Stomach smooth muscle (tissue), 2 donors: ENCODE measurements around the gene NACC2.
"Not testable (repeated sequence)": the region's sequence is repeated elsewhere in the genome, so short reads cannot be mapped to it uniquely, and the experiment has no call there.

Source experiments
- H3K27ac ChIP-seq: one replicate; pipeline ENCODE4 v1.7.0; 2013; ENCODE audit warnings: mild to moderate bottlenecking, low read length, inconsistent platforms
- H3K27me3 ChIP-seq, 2 donors: one replicate each; pipeline ENCODE4 v1.7.0; 2013; ENCODE audit warnings: low read length in 2 of 2; ENCODE audit not compliant: insufficient read depth in 2 of 2, control insufficient read depth in 1 of 2
- H3K36me3 ChIP-seq, 2 donors: one replicate each; pipeline ENCODE4 v1.7.0; 2013; ENCODE audit warnings: low read length in 2 of 2; ENCODE audit not compliant: control insufficient read depth in 2 of 2, insufficient read depth in 2 of 2
- H3K4me1 ChIP-seq: one replicate; pipeline ENCODE4 v1.7.0; 2013; ENCODE audit warnings: low read length; ENCODE audit not compliant: control insufficient read depth, insufficient read depth
- H3K4me3 ChIP-seq, 2 donors: one replicate each; pipeline ENCODE4 v1.7.0; 2013; ENCODE audit warnings: low read length in 2 of 2
- H3K9ac ChIP-seq, 2 donors: one replicate each; pipeline ENCODE4 v1.7.0; 2013; ENCODE audit warnings: low read length in 2 of 2, mild to moderate bottlenecking in 1 of 2
- H3K9me3 ChIP-seq, 2 donors: one replicate each; pipeline ENCODE4 v1.7.0; 2013; ENCODE audit warnings: low read length in 2 of 2; ENCODE audit not compliant: control insufficient read depth in 2 of 2
- donor health status: healthy.
- donor health status: Pancreatic carcinoma.

Gene NACC2

DNA sequence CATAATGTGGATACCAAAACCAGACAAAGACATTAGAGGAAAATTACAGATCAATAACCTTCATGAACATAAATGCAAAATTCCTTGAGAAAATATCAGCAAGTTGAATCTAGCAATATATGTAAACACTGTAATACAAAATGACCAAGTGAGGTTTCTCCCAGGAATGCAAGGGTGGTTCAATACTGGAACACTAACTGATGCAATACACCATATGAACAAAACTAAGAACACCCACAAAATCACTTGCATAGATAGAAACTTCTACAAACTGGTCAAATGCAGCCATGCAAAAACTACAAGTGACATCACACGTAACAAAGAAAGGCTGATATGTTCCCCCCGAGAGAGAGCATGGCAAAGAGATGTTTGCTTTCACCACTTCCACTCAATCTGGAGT is 55.6 kb downstream of the NACC2 start:
- H3K4me3 ChIP-seq, result no peak overlapping the region
- peaks cover 0 to 14% of the 10 kb centered on the region in 2 donors for H3K36me3 ChIP-seq
- peaks cover 4 to 11% of the 10 kb centered on the region in 2 donors for H3K9me3 ChIP-seq
- no peak overlapping the region for H3K9ac ChIP-seq
- H3K27me3 ChIP-seq, result no peaks in the 10 kb centered on the region
- no peaks in the 10 kb centered on the region for H3K4me1 ChIP-seq
- H3K27ac ChIP-seq, result no peak overlapping the region

- Histone ChIP-seq H3K4me3 (no peak overlapping the region), H3K27me3 (no peaks in the 10 kb centered on the region), H3K27ac (no peak overlapping the region), H3K9me3 (peaks cover 4 to 11% of the 10 kb centered on the region in 2 donors), H3K4me1 (peaks cover 8% of the 10 kb centered on the region), H3K9ac (no peak overlapping the region), H3K36me3 (peaks cover 0 to 6% of the 10 kb centered on the region in 2 donors)
Observed at GRCh38 chr9:136036848-136037247, 58.2 kb downstream of the NACC2 start.

- Histone ChIP-seq H3K27ac (no peak overlapping the region), H3K36me3 (peaks cover 0 to 6% of the 10 kb centered on the region in 2 donors), H3K4me1 (peaks cover 12% of the 10 kb centered on the region), H3K9me3 (peaks cover 4 to 11% of the 10 kb centered on the region in 2 donors), H3K4me3 (no peak overlapping the region), H3K9ac (no peak overlapping the region), H3K27me3 (no peaks in the 10 kb centered on the region)
Observed at GRCh38 chr9:136036050-136036449, 59.0 kb downstream of the NACC2 start.

- no peak overlapping the region for H3K27ac ChIP-seq
- H3K27me3 ChIP-seq, result no peaks in the 10 kb centered on the region
- H3K4me1 ChIP-seq, result peaks cover 16% of the 10 kb centered on the region
- peaks cover 0 to 3% of the 10 kb centered on the region in 2 donors for H3K9me3 ChIP-seq
- H3K9ac ChIP-seq, result no peak overlapping the region
- H3K4me3 ChIP-seq, result no peak overlapping the region
- no peaks in the 10 kb centered on the region for H3K36me3 ChIP-seq
Observed at GRCh38 chr9:136031741-136032730, 63.1 kb downstream of the NACC2 start.

- no peak overlapping the region for H3K27ac ChIP-seq
- H3K4me3 ChIP-seq, result no peak overlapping the region
- no peaks in the 10 kb centered on the region for H3K36me3 ChIP-seq
- no peaks in the 10 kb centered on the region for H3K9me3 ChIP-seq
- peaks cover 23% of the 10 kb centered on the region for H3K4me1 ChIP-seq
- H3K27me3 ChIP-seq, result no peaks in the 10 kb centered on the region
- H3K9ac ChIP-seq, result no peak overlapping the region
Observed at GRCh38 chr9:136031094-136031493, 64.0 kb downstream of the NACC2 start.

DNA sequence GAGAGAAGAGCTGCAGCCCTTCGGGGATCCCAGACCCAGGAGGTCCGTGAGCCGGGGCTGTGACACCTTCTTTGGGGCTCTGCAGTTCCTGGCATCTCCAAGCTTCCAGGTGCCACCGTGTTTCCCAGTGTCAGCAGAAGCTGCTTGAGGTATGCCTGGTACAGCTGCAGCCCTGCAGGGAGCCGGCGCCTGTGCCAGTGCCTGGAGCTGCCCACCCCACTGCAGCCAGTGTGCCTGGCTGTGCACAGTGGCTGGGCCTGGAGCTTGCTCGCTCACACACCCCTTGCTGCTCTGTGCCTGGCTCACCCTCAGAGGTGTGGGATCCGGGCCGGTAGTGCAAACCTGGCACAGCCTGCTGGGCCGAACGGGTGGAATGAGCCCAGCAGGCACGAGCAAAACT is 65.5 kb downstream of the NACC2 start:
- Histone ChIP-seq H3K27me3 (no peaks in the 10 kb centered on the region), H3K9ac (no peak overlapping the region), H3K9me3 (no peaks in the 10 kb centered on the region), H3K4me3 (no peak overlapping the region), H3K27ac (no peak overlapping the region), H3K36me3 (no peaks in the 10 kb centered on the region), H3K4me1 (peaks cover 32% of the 10 kb centered on the region)

GRCh38 chr9:136028760-136029470 is 66.2 kb downstream of the NACC2 start:
- Histone ChIP-seq H3K27ac (no peak overlapping the region), H3K9ac (no peak overlapping the region), H3K9me3 (no peaks in the 10 kb centered on the region), H3K4me3 (no peak overlapping the region), H3K36me3 (no peaks in the 10 kb centered on the region), H3K27me3 (no peaks in the 10 kb centered on the region), H3K4me1 (peaks cover 37% of the 10 kb centered on the region)

DNA sequence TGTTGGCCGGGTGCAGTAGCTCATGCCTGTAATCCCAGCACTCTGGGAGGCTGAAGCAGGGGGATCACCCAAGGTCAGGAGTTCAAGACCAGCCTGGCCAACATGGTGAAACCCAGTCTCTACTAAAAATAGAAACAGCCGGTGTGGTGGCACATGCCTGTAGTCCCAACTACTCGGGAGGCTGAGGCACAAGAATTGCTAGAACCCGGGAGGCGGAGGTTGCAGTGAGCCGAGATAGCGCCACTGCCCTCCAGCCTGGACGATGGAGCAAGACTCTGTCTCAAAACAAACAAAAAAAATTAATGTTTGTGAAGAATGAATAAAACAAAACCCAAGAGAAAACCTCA is 68.2 kb downstream of the NACC2 start:
- H3K27me3 ChIP-seq, result not testable (repeated sequence)

DNA sequence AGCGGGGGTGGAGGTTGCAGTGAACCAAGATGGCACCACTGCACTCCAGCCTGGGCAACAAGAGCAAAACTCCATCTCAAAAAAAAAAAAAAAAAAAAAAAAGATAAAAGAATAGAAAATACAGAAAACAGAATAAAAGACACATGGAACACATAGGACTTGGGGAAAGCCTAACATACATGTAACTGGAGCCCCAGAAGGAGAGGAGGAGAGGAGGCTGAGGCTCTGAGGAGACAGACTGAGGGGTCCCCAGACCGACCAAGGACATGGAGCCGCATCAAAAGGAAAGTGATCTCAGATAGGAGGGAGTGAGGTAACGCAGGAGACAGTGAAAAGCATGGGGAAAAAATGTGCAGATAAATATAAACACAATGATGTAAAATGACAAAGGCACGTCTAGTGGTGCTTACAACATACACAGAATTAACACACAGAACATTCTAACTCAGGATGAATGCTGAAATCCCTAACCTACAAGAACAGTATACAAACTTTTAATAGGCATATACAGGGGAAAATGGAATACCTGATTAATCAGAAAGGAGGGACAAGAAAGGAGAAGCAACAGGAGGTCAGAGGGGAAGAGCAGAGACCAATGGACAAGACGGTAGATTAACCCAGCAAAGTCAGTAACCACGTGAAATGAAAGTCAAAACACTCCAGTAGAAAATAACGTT is 68.7 kb downstream of the NACC2 start:
- H3K4me1 ChIP-seq, result peaks cover 49% of the 10 kb centered on the region
- H3K27me3 ChIP-seq, result no peaks in the 10 kb centered on the region
- H3K9me3 ChIP-seq, result no peaks in the 10 kb centered on the region
- no peak overlapping the region for H3K4me3 ChIP-seq
- peaks cover 0 to 5% of the 10 kb centered on the region in 2 donors for H3K36me3 ChIP-seq
- H3K9ac ChIP-seq, result no peak overlapping the region
- no peak overlapping the region for H3K27ac ChIP-seq

More for the DNA sequence above, 68.2 kb downstream of the NACC2 start:
- not testable (repeated sequence) for H3K27ac ChIP-seq, H3K4me3 ChIP-seq, H3K9me3 ChIP-seq, H3K36me3 ChIP-seq, H3K9ac ChIP-seq
- peaks cover 48% of the 10 kb centered on the region for H3K4me1 ChIP-seq

DNA sequence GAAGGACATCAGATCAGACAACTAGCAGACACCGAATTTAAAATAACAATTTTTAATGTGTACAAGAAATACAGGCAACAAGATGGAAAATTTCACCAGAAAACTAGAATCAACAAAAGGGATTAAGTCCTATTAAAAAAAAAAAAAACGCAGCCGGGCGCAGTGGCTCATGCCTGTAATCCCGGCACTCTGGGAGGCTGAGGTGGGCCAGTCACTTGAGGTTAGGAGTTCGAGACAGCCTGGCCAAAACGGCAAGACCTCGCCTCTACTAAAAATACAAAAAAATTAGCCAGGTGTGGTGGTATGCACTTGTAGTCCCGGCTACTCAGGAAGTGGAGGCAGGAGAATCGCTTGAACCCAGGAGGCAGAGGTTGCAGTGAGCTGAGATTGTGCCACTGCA is 69.6 kb downstream of the NACC2 start:
- H3K9me3 ChIP-seq, result no peaks in the 10 kb centered on the region
- H3K4me3 ChIP-seq, result no peak overlapping the region
- H3K36me3 ChIP-seq, result peaks cover 0 to 7% of the 10 kb centered on the region in 2 donors
- H3K4me1 ChIP-seq, result peaks cover 49% of the 10 kb centered on the region
- no peak overlapping the region for H3K9ac ChIP-seq
- no peaks in the 10 kb centered on the region for H3K27me3 ChIP-seq
- no peak overlapping the region for H3K27ac ChIP-seq
